ENCODE results near the gene NOL4L.
A peak's percentile ranks its signal among the peaks of the same experiment; 100 is the strongest.

NOL4L gene

DNA sequence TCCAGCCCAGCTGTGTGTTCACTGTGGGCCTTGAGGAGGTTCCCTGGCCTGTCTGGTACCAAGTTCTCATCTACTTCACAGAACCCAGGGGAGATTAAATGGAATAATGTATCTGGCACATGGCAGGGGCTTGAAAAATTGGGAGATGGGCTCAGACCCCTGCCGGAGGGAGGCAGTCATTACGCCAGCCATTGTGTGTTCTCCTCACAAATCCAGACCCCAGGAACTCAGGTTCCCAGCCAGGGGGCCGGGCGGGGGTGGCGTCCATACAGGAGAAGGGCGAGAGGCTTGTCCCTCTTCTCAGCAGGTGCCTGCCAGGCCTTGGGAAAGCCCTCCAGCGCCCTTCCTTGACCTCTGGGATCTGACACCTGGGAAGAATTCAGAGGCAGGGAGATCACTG, 8.1 kb downstream of the NOL4L start:
- Histone ChIP-seq H3K79me1 (ENCODE audit: low read length) (peaks cover 5% of the 10 kb centered on the region), H4K91ac (ENCODE audit: low read depth, low read length) (no peak overlapping the region), H3K27ac (ENCODE audit: low read depth, low read length) (no peak overlapping the region), H2AFZ (ENCODE audit: insufficient read depth, low read length, poor library complexity) (no peak overlapping the region), H2BK12ac (ENCODE audit: low read length) (no peak overlapping the region), H3K4me3 (ENCODE audit: low read depth, low read length) (no peak overlapping the region), H3K9ac (ENCODE audit: low read length) (no peak overlapping the region), H3K4me2 (ENCODE audit: low read length) (no peak overlapping the region), H4K8ac (ENCODE audit: low read depth, low read length) (no peak overlapping the region), H3K4ac (ENCODE audit: low read depth, low read length) (no peak overlapping the region), H3K18ac (ENCODE audit: low read length) (no peak overlapping the region), H3K23ac (ENCODE audit: low read length) (no peak overlapping the region), H2BK5ac (ENCODE audit: low read depth, low read length, poor library complexity) (no peak overlapping the region), H3K9me3 (ENCODE audit: insufficient read depth, low read depth, low read length) (peaks cover 1% of the 10 kb centered on the region), H4K12ac (ENCODE audit: low read depth, low read length) (no peak overlapping the region), H3K79me2 (ENCODE audit: control insufficient read depth, insufficient read depth, low read length, poor library complexity) (no peaks in the 10 kb centered on the region), H3K27me3 (ENCODE audit: insufficient read depth, low read length) (no peaks in the 10 kb centered on the region), H3K36me3 (ENCODE audit: control insufficient read depth in 1 of 2, insufficient read depth in 2 of 2, low read length in 2 of 2) (no peaks in the 10 kb centered on the region), H2BK120ac (ENCODE audit: insufficient read depth, low read length, poor library complexity) (no peak overlapping the region), H3K4me1 (ENCODE audit: control insufficient read depth in 1 of 2, insufficient read depth in 2 of 2, low read length in 2 of 2) (peaks cover 5 to 6% of the 10 kb centered on the region in 2 experiments), H2AK5ac (ENCODE audit: low read length) (no peak overlapping the region), H3K14ac (ENCODE audit: low read length) (no peak overlapping the region)
- DNase-seq, result no peak
- no CpG with 5 or more reads among the region's 7 CpGs for WGBS (ENCODE audit: extremely low coverage, insufficient coverage, insufficient read length)

DNA sequence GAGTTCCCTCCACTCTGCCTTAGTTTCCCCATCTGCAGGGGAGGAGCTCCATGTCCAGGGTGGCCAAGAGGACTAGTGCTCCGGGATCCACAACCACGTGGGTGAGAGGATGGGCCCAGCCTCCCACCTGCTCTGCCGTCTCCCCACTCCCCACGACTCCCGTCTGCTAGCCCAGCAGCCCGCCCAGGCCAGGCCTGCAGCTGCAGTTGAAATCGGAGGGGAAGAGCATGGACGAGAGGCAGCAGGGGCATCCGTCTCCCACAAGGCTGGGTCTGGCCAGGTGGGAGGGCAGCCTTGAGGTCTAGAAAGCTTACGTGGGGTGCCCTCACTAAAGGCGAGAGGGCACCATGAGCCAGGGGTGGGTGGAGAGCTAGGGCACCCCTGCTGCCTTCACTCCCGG, 8.6 kb downstream of the NOL4L start:
- H2BK5ac ChIP-seq (ENCODE audit: low read depth, low read length, poor library complexity), result no peak overlapping the region
- H3K79me1 ChIP-seq (ENCODE audit: low read length), result peaks cover 5% of the 10 kb centered on the region
- DNase-seq, result no peak
- H2AK5ac ChIP-seq (ENCODE audit: low read length), result peak overlapping the region; percentile 13
- H3K79me2 ChIP-seq (ENCODE audit: control insufficient read depth, insufficient read depth, low read length, poor library complexity), result no peaks in the 10 kb centered on the region
- no peaks in the 10 kb centered on the region for H3K27me3 ChIP-seq (ENCODE audit: insufficient read depth, low read length)
- H2BK120ac ChIP-seq (ENCODE audit: insufficient read depth, low read length, poor library complexity), result no peak overlapping the region
- no peak overlapping the region for H2AFZ ChIP-seq (ENCODE audit: insufficient read depth, low read length, poor library complexity)
- no peak overlapping the region for H4K12ac ChIP-seq (ENCODE audit: low read depth, low read length)
- no peak overlapping the region for H3K18ac ChIP-seq (ENCODE audit: low read length)
- H3K23ac ChIP-seq (ENCODE audit: low read length), result no peak overlapping the region
- no peak overlapping the region for H3K4ac ChIP-seq (ENCODE audit: low read depth, low read length)
- no peak overlapping the region for H3K27ac ChIP-seq (ENCODE audit: low read depth, low read length)
- no peak overlapping the region for H3K14ac ChIP-seq (ENCODE audit: low read length)
- H3K4me1 ChIP-seq (ENCODE audit: control insufficient read depth in 1 of 2, insufficient read depth in 2 of 2, low read length in 2 of 2), result peaks cover 5 to 6% of the 10 kb centered on the region in 2 experiments
- H4K91ac ChIP-seq (ENCODE audit: low read depth, low read length), result no peak overlapping the region
- H3K36me3 ChIP-seq (ENCODE audit: control insufficient read depth in 1 of 2, insufficient read depth in 2 of 2, low read length in 2 of 2), result no peaks in the 10 kb centered on the region
- no peak overlapping the region for H3K9ac ChIP-seq (ENCODE audit: low read length)
- no peak overlapping the region for H2BK12ac ChIP-seq (ENCODE audit: low read length)
- H3K9me3 ChIP-seq (ENCODE audit: insufficient read depth, low read depth, low read length), result peaks cover 2% of the 10 kb centered on the region
- no peak overlapping the region for H4K8ac ChIP-seq (ENCODE audit: low read depth, low read length)
- WGBS (ENCODE audit: extremely low coverage, insufficient coverage, insufficient read length), result no CpG with 5 or more reads among the region's 12 CpGs
- H3K4me3 ChIP-seq (ENCODE audit: low read depth, low read length), result no peak overlapping the region
- H3K4me2 ChIP-seq (ENCODE audit: low read length), result no peak overlapping the region

DNA sequence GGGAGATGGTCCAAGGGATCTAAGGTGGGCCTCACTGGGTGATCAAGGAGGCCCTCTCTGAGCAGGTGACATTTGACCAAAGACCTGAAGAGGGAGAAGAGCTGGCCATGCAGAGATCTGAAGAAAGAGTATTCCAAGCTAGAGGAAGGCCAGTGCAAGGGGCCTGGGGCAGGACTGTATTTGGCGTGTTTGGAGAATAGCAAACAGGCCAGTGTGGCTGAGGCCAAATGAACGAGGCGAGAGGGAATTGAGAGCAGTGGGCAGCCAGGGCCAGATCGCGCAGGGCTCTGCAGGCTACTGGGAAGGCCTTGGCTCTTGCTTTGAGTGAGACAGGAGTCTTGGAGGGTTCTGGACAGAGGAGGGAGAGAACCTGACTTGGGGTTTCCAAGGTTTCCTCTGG, 9.3 kb downstream of the NOL4L start:
- no peak overlapping the region for H3K23ac ChIP-seq (ENCODE audit: low read length)

DNA sequence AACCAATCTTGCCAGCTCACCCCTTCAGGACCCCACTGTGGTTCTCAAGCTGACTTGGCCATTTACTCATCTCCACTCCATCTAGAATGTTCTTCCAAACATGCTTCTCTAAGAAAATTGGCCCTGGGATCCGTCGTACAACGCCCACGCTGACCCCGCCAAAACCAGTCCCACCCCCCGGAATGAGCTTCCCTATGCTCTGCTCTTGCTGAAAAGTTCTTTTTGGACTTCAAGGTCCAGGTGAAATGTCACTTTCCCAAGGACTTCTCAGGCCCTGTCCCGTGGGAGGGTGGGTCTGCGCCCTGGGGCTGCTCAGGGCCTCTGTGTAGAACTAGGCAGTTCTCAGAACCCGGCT, 9.9 kb downstream of the NOL4L start:
- no peaks in the 10 kb centered on the region for H3K27me3 ChIP-seq (ENCODE audit: insufficient read depth, low read length)
- no peak overlapping the region for H3K14ac ChIP-seq (ENCODE audit: low read length)
- H2BK120ac ChIP-seq (ENCODE audit: insufficient read depth, low read length, poor library complexity), result peak overlapping the region; percentile 37
- peaks cover 5 to 6% of the 10 kb centered on the region in 2 experiments for H3K4me1 ChIP-seq (ENCODE audit: control insufficient read depth in 1 of 2, insufficient read depth in 2 of 2, low read length in 2 of 2)
- H4K91ac ChIP-seq (ENCODE audit: low read depth, low read length), result peak overlapping the region; percentile 82
- no peak overlapping the region for H3K4me2 ChIP-seq (ENCODE audit: low read length)
- H2BK5ac ChIP-seq (ENCODE audit: low read depth, low read length, poor library complexity), result no peak overlapping the region
- peak overlapping the region; percentile 13 for H3K18ac ChIP-seq (ENCODE audit: low read length)
- H3K9me3 ChIP-seq (ENCODE audit: insufficient read depth, low read depth, low read length), result peaks cover 2% of the 10 kb centered on the region
- no peaks in the 10 kb centered on the region for H3K36me3 ChIP-seq (ENCODE audit: control insufficient read depth in 1 of 2, insufficient read depth in 2 of 2, low read length in 2 of 2)
- H3K23ac ChIP-seq (ENCODE audit: low read length), result no peak overlapping the region
- no peak overlapping the region for H3K4ac ChIP-seq (ENCODE audit: low read depth, low read length)
- H3K79me2 ChIP-seq (ENCODE audit: control insufficient read depth, insufficient read depth, low read length, poor library complexity), result no peaks in the 10 kb centered on the region
- H4K12ac ChIP-seq (ENCODE audit: low read depth, low read length), result no peak overlapping the region
- H3K79me1 ChIP-seq (ENCODE audit: low read length), result peaks cover 5% of the 10 kb centered on the region
- no CpG with 5 or more reads among the region's 9 CpGs for WGBS (ENCODE audit: extremely low coverage, insufficient coverage, insufficient read length)
- H3K9ac ChIP-seq (ENCODE audit: low read length), result no peak overlapping the region
- H2AK5ac ChIP-seq (ENCODE audit: low read length), result peak overlapping the region; percentile 23
- no peak for DNase-seq
- H2AFZ ChIP-seq (ENCODE audit: insufficient read depth, low read length, poor library complexity), result no peak overlapping the region
- H3K27ac ChIP-seq (ENCODE audit: low read depth, low read length), result no peak overlapping the region
- no peak overlapping the region for H2BK12ac ChIP-seq (ENCODE audit: low read length)
- H4K8ac ChIP-seq (ENCODE audit: low read depth, low read length), result no peak overlapping the region
- no peak overlapping the region for H3K4me3 ChIP-seq (ENCODE audit: low read depth, low read length)

More for the DNA sequence above, 9.3 kb downstream of the NOL4L start:
- Histone ChIP-seq H3K9ac (ENCODE audit: low read length) (no peak overlapping the region), H4K12ac (ENCODE audit: low read depth, low read length) (no peak overlapping the region), H3K4me3 (ENCODE audit: low read depth, low read length) (no peak overlapping the region), H3K27ac (ENCODE audit: low read depth, low read length) (no peak overlapping the region), H3K4ac (ENCODE audit: low read depth, low read length) (no peak overlapping the region), H3K27me3 (ENCODE audit: insufficient read depth, low read length) (no peaks in the 10 kb centered on the region), H3K14ac (ENCODE audit: low read length) (no peak overlapping the region), H2BK5ac (ENCODE audit: low read depth, low read length, poor library complexity) (no peak overlapping the region), H3K36me3 (ENCODE audit: control insufficient read depth in 1 of 2, insufficient read depth in 2 of 2, low read length in 2 of 2) (no peaks in the 10 kb centered on the region), H3K79me2 (ENCODE audit: control insufficient read depth, insufficient read depth, low read length, poor library complexity) (no peaks in the 10 kb centered on the region), H3K18ac (ENCODE audit: low read length) (no peak overlapping the region), H2BK120ac (ENCODE audit: insufficient read depth, low read length, poor library complexity) (no peak overlapping the region), H4K8ac (ENCODE audit: low read depth, low read length) (no peak overlapping the region), H3K9me3 (ENCODE audit: insufficient read depth, low read depth, low read length) (peaks cover 2% of the 10 kb centered on the region), H2AFZ (ENCODE audit: insufficient read depth, low read length, poor library complexity) (no peak overlapping the region), H2BK12ac (ENCODE audit: low read length) (no peak overlapping the region), H3K79me1 (ENCODE audit: low read length) (peaks cover 5% of the 10 kb centered on the region), H3K4me2 (ENCODE audit: low read length) (no peak overlapping the region), H3K4me1 (ENCODE audit: control insufficient read depth in 1 of 2, insufficient read depth in 2 of 2, low read length in 2 of 2) (peaks cover 5 to 6% of the 10 kb centered on the region in 2 experiments), H2AK5ac (ENCODE audit: low read length) (no peak overlapping the region), H4K91ac (ENCODE audit: low read depth, low read length) (peak overlapping the region; percentile 65)
- DNase-seq, result no peak
- WGBS (ENCODE audit: extremely low coverage, insufficient coverage, insufficient read length), result no CpG with 5 or more reads among the region's 5 CpGs
